ENCODE data around the gene INPP5F.

The INPP5F gene

DNA sequence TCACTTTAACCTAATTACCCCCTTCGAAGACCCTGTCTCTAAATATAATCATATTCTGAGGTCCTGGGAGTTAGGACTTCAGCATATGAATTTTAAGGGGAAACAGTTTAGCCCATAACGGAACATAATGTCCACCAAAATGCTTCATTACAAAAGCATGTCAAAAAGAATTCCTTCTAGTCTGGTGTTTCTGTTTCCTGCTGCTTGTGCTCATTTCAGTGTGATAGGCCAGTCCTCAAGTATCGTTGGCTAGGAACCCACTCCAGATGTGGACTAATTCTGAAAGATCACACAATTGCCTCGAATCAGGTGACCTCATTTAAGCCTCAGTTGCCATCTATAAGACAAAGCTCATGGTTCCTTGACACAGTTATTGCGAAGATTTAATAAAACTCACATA is 29.6 kb downstream of the INPP5F start:
- TF ChIP-seq, protein P1, sequence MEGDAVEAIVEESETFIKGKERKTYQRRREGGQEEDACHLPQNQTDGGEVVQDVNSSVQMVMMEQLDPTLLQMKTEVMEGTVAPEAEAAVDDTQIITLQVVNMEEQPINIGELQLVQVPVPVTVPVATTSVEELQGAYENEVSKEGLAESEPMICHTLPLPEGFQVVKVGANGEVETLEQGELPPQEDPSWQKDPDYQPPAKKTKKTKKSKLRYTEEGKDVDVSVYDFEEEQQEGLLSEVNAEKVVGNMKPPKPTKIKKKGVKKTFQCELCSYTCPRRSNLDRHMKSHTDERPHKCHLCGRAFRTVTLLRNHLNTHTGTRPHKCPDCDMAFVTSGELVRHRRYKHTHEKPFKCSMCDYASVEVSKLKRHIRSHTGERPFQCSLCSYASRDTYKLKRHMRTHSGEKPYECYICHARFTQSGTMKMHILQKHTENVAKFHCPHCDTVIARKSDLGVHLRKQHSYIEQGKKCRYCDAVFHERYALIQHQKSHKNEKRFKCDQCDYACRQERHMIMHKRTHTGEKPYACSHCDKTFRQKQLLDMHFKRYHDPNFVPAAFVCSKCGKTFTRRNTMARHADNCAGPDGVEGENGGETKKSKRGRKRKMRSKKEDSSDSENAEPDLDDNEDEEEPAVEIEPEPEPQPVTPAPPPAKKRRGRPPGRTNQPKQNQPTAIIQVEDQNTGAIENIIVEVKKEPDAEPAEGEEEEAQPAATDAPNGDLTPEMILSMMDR (conservative IDR thresholded peaks at IDR 0.05; ENCODE audit: low read length) = no peak
- H3K4me3 ChIP-seq (ENCODE audit: low read length) = no peak overlapping the region
- DNase-seq (ENCODE audit: low read depth) = peak; percentile 63

DNA sequence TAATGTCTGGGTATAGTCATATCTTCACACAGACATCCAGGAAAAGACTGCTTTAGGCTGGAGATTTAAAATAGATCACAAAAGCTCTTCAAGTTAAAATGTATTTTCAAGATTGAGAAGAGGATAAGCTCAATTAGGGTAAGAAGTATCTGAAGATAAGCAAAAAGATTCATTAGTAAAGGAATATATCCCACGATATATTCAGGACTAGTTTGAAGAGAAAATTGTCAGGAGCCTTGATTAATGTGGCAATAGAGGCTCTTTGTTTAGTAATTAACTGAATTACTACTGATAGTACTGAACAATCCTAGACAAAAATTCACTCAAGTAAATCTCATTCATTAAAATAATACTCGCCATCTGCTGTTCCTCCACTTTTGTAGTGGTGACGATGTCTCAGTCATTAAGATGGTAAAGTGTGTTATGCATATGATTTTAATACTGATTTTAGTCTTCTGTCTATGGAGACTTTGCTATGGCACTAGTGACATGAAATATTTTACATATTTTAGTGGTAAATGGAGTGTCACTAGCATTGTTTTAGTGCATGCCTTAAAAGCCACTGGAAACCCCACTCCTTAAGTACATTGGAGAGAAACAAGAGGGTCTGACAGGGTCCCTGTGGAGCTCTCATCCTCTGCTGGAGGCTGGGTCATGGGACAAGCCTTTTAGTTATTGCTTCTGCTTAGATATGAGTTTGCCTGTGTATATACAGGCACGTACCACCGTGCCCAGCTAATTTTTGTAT is 32.8 kb downstream of the INPP5F start:
- DNase-seq (ENCODE audit: low read depth) = no peak
- TF ChIP-seq, protein P1 (conservative IDR thresholded peaks at IDR 0.05; ENCODE audit: low read length) = no peak
- no peak overlapping the region for H3K4me3 ChIP-seq (ENCODE audit: low read length)

- H3K4me3 ChIP-seq (ENCODE audit: low read length) = no peak overlapping the region
- DNase-seq (ENCODE audit: low read depth) = no peak
- TF ChIP-seq, protein P1 (conservative IDR thresholded peaks at IDR 0.05; ENCODE audit: low read length) = no peak
Measured at GRCh38 chr10:119759832-119760231, 34.0 kb downstream of the INPP5F start.

GRCh38 chr10:119761106-119761505 is 35.3 kb downstream of the INPP5F start:
- DNase-seq (ENCODE audit: low read depth) = peak; percentile 86
- no peak overlapping the region for H3K4me3 ChIP-seq (ENCODE audit: low read length)
- TF ChIP-seq, protein P1 (conservative IDR thresholded peaks at IDR 0.05; ENCODE audit: low read length) = no peak

DNA sequence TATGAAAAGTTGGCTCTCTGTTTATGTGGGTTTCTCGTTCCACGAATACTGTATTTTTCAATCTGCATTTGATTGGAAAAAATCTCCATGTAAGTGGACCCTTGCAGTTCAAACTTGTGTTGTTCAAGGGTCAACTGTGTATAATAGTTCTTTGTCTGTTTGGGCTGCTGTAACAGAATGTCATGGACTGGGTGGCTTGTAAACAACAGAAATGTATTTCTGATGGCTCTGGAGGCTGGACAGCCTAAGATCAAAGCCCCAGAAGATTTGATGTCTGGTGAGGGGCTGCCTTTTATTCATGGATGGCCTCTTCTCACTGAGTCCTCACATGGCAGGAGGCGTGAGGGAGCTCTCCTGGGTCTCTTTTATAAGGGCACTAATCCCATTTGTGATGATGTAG is 36.2 kb downstream of the INPP5F start:
- TF ChIP-seq, protein P1 (conservative IDR thresholded peaks at IDR 0.05; ENCODE audit: low read length) = no peak
- no peak for DNase-seq (ENCODE audit: low read depth)
- no peak overlapping the region for H3K4me3 ChIP-seq (ENCODE audit: low read length)

GRCh38 chr10:119762805-119763798 is 37.3 kb downstream of the INPP5F start:
- no peak for DNase-seq (ENCODE audit: low read depth)
- TF ChIP-seq, protein P1 (conservative IDR thresholded peaks at IDR 0.05; ENCODE audit: low read length) = no peak
- no peak overlapping the region for H3K4me3 ChIP-seq (ENCODE audit: low read length)

Data from AG10803 (cell line).